ENCODE data around the gene NOS2. TPM values are rescaled to one million over a fixed set of nuclear protein-coding genes. Genes with fewer than 3 reads are reported as not detected.

The NOS2 gene
- polyA plus RNA-seq, 1 donor (not counting 4 experiments of a cell fraction or from before 2014, with no cell fraction given): not detected

DNA sequence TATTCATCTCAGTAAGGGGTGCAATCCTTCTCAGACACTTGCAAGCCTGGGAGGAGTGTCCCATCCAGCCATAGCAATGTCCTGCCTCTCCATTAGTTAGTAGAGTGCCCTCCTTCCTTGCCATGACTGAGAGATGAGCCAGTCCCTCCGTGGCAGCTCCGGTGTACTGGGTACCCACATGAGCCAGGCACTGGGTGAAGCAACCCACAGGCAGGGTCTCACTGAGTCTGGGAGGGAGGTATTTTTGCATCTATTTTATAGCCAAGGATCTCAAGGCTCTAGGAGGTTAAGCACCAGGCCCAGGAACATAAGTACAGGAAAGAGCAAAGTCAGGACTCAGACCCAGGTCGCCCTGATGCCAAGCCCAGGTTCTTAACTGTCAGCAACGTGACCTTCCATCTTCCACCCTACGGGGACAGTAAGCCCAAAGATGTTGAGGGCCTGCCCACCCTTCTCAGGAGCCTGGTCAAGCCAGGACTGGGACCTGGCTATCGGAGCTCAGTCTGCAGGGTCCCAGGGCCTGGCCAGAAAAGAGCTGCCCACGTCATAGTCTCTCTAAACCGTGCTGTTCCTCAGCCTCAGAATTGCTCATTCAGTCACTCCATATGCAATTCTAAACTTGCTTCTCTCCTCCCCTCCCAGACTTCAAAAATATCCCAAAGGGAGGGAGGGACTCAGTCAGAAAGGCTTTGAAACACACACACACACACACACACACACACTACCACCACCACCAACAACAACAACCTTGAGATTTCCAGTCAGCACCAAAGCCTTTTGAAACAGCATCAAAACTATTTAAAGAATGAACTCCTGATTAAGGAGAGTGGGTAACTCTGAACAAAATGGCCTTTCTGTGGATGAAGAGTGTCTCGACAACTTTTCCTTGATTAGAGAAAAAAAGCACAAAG lies 16.6 kb downstream of the NOS2 start:
- H3K9me3 ChIP-seq (ENCODE audit: control insufficient read depth, low read depth, low read length): no peaks in the 10 kb centered on the region
- no peak overlapping the region for H2AFZ ChIP-seq (ENCODE audit: control insufficient read depth, low read length)
- FAIRE-seq (no peak), DNase-seq (ENCODE audit: low read depth, low spot score) (no peak)
- H3K79me2 ChIP-seq (ENCODE audit: control insufficient read depth, insufficient read depth, low read length): no peaks in the 10 kb centered on the region
- H3K9ac ChIP-seq (ENCODE audit: control insufficient read depth, extremely low read depth, insufficient read depth, low read length): no peak overlapping the region
- H3K4me1 ChIP-seq (ENCODE audit: control insufficient read depth, extremely low read depth, insufficient read depth, low read length): peaks cover 8% of the 10 kb centered on the region
- peaks cover 22% of the 10 kb centered on the region for H3K27me3 ChIP-seq (ENCODE audit: control insufficient read depth, extremely low read depth, insufficient read depth, low read length)
- no peak overlapping the region for H3K4me3 ChIP-seq (ENCODE audit: control insufficient read depth in 2 of 3, extremely low read depth in 1 of 3, insufficient read depth in 2 of 3, low read depth in 1 of 3, low read length in 3 of 3)
- H3K27ac ChIP-seq (ENCODE audit: control insufficient read depth, insufficient read depth, low read length): no peak overlapping the region
- H3K4me2 ChIP-seq (ENCODE audit: control insufficient read depth, extremely low read depth, insufficient read depth, low read depth, low read length): no peak overlapping the region
- TF ChIP-seq, protein P1, sequence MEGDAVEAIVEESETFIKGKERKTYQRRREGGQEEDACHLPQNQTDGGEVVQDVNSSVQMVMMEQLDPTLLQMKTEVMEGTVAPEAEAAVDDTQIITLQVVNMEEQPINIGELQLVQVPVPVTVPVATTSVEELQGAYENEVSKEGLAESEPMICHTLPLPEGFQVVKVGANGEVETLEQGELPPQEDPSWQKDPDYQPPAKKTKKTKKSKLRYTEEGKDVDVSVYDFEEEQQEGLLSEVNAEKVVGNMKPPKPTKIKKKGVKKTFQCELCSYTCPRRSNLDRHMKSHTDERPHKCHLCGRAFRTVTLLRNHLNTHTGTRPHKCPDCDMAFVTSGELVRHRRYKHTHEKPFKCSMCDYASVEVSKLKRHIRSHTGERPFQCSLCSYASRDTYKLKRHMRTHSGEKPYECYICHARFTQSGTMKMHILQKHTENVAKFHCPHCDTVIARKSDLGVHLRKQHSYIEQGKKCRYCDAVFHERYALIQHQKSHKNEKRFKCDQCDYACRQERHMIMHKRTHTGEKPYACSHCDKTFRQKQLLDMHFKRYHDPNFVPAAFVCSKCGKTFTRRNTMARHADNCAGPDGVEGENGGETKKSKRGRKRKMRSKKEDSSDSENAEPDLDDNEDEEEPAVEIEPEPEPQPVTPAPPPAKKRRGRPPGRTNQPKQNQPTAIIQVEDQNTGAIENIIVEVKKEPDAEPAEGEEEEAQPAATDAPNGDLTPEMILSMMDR (optimal IDR thresholded peaks at IDR 0.05 in 1 of 3, IDR thresholded peaks at IDR 0.05 in 1 of 3, conservative IDR thresholded peaks at IDR 0.05 in 1 of 3; ENCODE audit: extremely low read depth in 1 of 3, insufficient read depth in 2 of 3, low read length in 3 of 3): no peak
- TF ChIP-seq EZH2 (IDR thresholded peaks at IDR 0.05; ENCODE audit: low read length): no peak
- H3K36me3 ChIP-seq (ENCODE audit: control insufficient read depth in 2 of 2, extremely low read depth in 1 of 2, insufficient read depth in 2 of 2, low read length in 2 of 2): no peaks in the 10 kb centered on the region
- no peaks in the 10 kb centered on the region for H4K20me1 ChIP-seq (ENCODE audit: control insufficient read depth, extremely low read depth, insufficient read depth, low read length)
- dilution Hi-C loops (cut with MboI; ENCODE audit: extremely low pct_ligation_motif_present, low sequenced_read_pairs): no loop called here
- no peaks in the 10 kb centered on the region for H3K9me1 ChIP-seq (ENCODE audit: control insufficient read depth, extremely low read depth, insufficient read depth, low read length)

DNA sequence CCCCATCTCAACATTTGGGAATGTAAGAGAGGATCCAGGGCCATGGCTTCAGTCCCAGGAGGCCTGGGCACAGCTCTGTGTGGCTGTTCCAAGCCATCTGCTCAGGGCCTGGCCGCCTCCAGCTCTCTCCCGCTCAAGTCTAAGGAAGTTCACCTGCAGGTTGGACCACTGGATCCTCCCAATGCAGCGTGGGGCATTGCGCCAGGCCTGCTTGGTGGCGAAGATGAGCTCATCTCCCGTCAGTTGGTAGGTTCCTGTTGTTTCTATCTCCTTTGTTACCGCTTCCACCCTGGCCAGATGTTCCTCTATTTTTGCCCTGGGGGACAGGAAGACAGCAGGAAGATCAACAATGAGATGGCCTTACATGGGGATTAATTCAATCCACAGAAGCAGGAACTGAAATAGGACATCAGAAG lies 17.5 kb downstream of the NOS2 start:
- Histone ChIP-seq H3K4me1 (ENCODE audit: control insufficient read depth, extremely low read depth, insufficient read depth, low read length) (peaks cover 16% of the 10 kb centered on the region), H3K36me3 (ENCODE audit: control insufficient read depth in 2 of 2, extremely low read depth in 1 of 2, insufficient read depth in 2 of 2, low read length in 2 of 2) (no peaks in the 10 kb centered on the region), H3K9me3 (ENCODE audit: control insufficient read depth, low read depth, low read length) (no peaks in the 10 kb centered on the region), H3K4me2 (ENCODE audit: control insufficient read depth, extremely low read depth, insufficient read depth, low read depth, low read length) (no peak overlapping the region), H3K27ac (ENCODE audit: control insufficient read depth, insufficient read depth, low read length) (no peak overlapping the region), H3K27me3 (ENCODE audit: control insufficient read depth, extremely low read depth, insufficient read depth, low read length) (peaks cover 21% of the 10 kb centered on the region), H4K20me1 (ENCODE audit: control insufficient read depth, extremely low read depth, insufficient read depth, low read length) (no peaks in the 10 kb centered on the region), H2AFZ (ENCODE audit: control insufficient read depth, low read length) (no peak overlapping the region), H3K4me3 (ENCODE audit: control insufficient read depth in 2 of 3, extremely low read depth in 1 of 3, insufficient read depth in 2 of 3, low read depth in 1 of 3, low read length in 3 of 3) (no peak overlapping the region), H3K9ac (ENCODE audit: control insufficient read depth, extremely low read depth, insufficient read depth, low read length) (no peak overlapping the region), H3K79me2 (ENCODE audit: control insufficient read depth, insufficient read depth, low read length) (no peaks in the 10 kb centered on the region), H3K9me1 (ENCODE audit: control insufficient read depth, extremely low read depth, insufficient read depth, low read length) (no peaks in the 10 kb centered on the region)
- TF ChIP-seq, protein P1 (optimal IDR thresholded peaks at IDR 0.05 in 1 of 3, IDR thresholded peaks at IDR 0.05 in 1 of 3, conservative IDR thresholded peaks at IDR 0.05 in 1 of 3; ENCODE audit: extremely low read depth in 1 of 3, insufficient read depth in 2 of 3, low read length in 3 of 3): no peak
- no peak for TF ChIP-seq EZH2 (IDR thresholded peaks at IDR 0.05; ENCODE audit: low read length)
- DNase-seq (ENCODE audit: low read depth, low spot score) (no peak), FAIRE-seq (no peak)
- dilution Hi-C loops (cut with MboI; ENCODE audit: extremely low pct_ligation_motif_present, low sequenced_read_pairs): no loop called here
